Urothelium cell line (cell line): ENCODE results near the gene SORT1.
A peak's percentile ranks its signal among the peaks of the same experiment; 100 is the strongest.
"Not testable (repeated sequence)": the region's sequence is repeated elsewhere in the genome, so short reads cannot be mapped to it uniquely, and the experiment has no call there.

ENCODE experiments used
- DNase-seq: peaks from one replicate; pipeline ENCODE4 v3.0.0; 2011; ENCODE audit warnings: low spot score, mixed read lengths
- FAIRE-seq: peaks from 2 replicates; lab custom pipeline; 2011; peaks lifted over from hg19 to GRCh38; lab: Jason Lieb, UNC

The SORT1 gene

GRCh38 chr1:109397581-109398342 lies at the start of gene SORT1:
TSS of gene SORT1 (minus strand) at chr1:109397918. CDS start at chr1:109397892, 26 bp downstream.
- peak; percentile 94 for DNase-seq
- no peak for FAIRE-seq

GRCh38 chr1:109445949-109446695 lies 48.4 kb upstream of the SORT1 start:
- not testable (repeated sequence) for FAIRE-seq, DNase-seq

- no peak for FAIRE-seq
- no peak for DNase-seq
Measured at GRCh38 chr1:109444346-109444745, 46.6 kb upstream of the SORT1 start.

GRCh38 chr1:109443476-109443875 lies 45.8 kb upstream of the SORT1 start:
- no peak for FAIRE-seq
- no peak for DNase-seq

- no peak for FAIRE-seq
- no peak for DNase-seq
Measured at GRCh38 chr1:109441069-109441468, 43.4 kb upstream of the SORT1 start.

- DNase-seq (peak; percentile 78), FAIRE-seq (no peak)
Measured at GRCh38 chr1:109438798-109439297, 41.1 kb upstream of the SORT1 start.

GRCh38 chr1:109434484-109434883 lies 36.8 kb upstream of the SORT1 start:
- FAIRE-seq (no peak), DNase-seq (no peak)

- DNase-seq: no peak
Measured at GRCh38 chr1:109433322-109433721, 35.6 kb upstream of the SORT1 start.

GRCh38 chr1:109432336-109432735 lies 34.6 kb upstream of the SORT1 start:
- FAIRE-seq: no peak
- DNase-seq: no peak

More at GRCh38 chr1:109433322-109433721, 35.6 kb upstream of the SORT1 start:
- FAIRE-seq: no peak

- FAIRE-seq: no peak
- DNase-seq: no peak
Measured at GRCh38 chr1:109427171-109427467, 29.4 kb upstream of the SORT1 start.

- FAIRE-seq: peak; percentile 97
- DNase-seq: peak; percentile 99
Measured at GRCh38 chr1:109426281-109427170, 28.8 kb upstream of the SORT1 start, which contains the start of gene PSMA5. TSS of gene PSMA5 (minus strand) at chr1:109426448. CDS start at chr1:109426330, 118 bp downstream.

GRCh38 chr1:109425391-109426280 lies 27.9 kb upstream of the SORT1 start:
- DNase-seq: peak; percentile 50
- no peak for FAIRE-seq

- DNase-seq: no peak
- FAIRE-seq: no peak
Measured at GRCh38 chr1:109423498-109423897, 25.8 kb upstream of the SORT1 start.

- no peak for FAIRE-seq
Measured at GRCh38 chr1:109412551-109412950, 14.8 kb upstream of the SORT1 start.

GRCh38 chr1:109404838-109405237 lies 7.1 kb upstream of the SORT1 start:
- no peak for FAIRE-seq
- no peak for DNase-seq

More at GRCh38 chr1:109412551-109412950, 14.8 kb upstream of the SORT1 start:
- DNase-seq: no peak

- DNase-seq (no peak), FAIRE-seq (no peak)
Measured at GRCh38 chr1:109402025-109402424, 4.3 kb upstream of the SORT1 start.

- no peak for FAIRE-seq
- DNase-seq: no peak
Measured at GRCh38 chr1:109400035-109400655, 2.4 kb upstream of the SORT1 start.

GRCh38 chr1:109399326-109399957 lies 1.7 kb upstream of the SORT1 start:
- FAIRE-seq: no peak
- DNase-seq: peak; percentile 66
